T-cell (primary cell): Measurements from ENCODE around the gene SH3RF1. TPM values are rescaled to one million over a fixed set of nuclear protein-coding genes. Genes with fewer than 3 reads are reported as not detected.
A peak's percentile ranks its signal among the peaks of the same experiment; 100 is the strongest.

Experiments used
- ATAC-seq, 4 experiments: fragments of 200-7000 bp in 3 of 4; fragments of 150-1000 bp in 1 of 4; cut with Tn5 transposase; replicated peaks in 1 of 4; 1 replicate in 3 of 4; 2 replicates in 1 of 4; pipeline ENCODE4 v1.10.0; 2021; ENCODE audit warnings: moderate library complexity in 3 of 4, mild to moderate bottlenecking in 2 of 4, moderate number of reproducible peaks in 1 of 4
- CTCF ChIA-PET, 2 donors: fragments of 300-600 bp; sonication (Branson Sonifier 250); formaldehyde crosslinking; loops; one replicate each; lab custom pipeline; 2022; ENCODE audit warnings: antibody characterized with exemption in 2 of 2; lab: Charles Lee
- POLR2A ChIA-PET, 2 donors: fragments of 300-600 bp; sonication (Branson Sonifier 250); formaldehyde crosslinking; loops; one replicate each; lab custom pipeline; 2022; ENCODE audit warnings: antibody characterized with exemption in 2 of 2; lab: Charles Lee
- DNase-seq, 35 experiments: peaks; one replicate each; pipeline versions ENCODE4 v3.0.0 to v3.0.0-alpha.2; 2013 to 2023
- H3K27ac ChIP-seq: one replicate; pipeline ENCODE4 v1.5.1; 2013; ENCODE audit warnings: low read length
- H3K27me3 ChIP-seq, 2 experiments: replicated peaks in 1 of 2; 1 replicate in 1 of 2; 2 replicates in 1 of 2; pipeline versions ENCODE4 v1.6.1 to v1.7.0; 2013; ENCODE audit warnings: low read length in 1 of 2, mixed read lengths in 1 of 2; ENCODE audit not compliant: control insufficient read depth in 2 of 2, insufficient read depth in 2 of 2; ENCODE audit errors: extremely low read depth in 1 of 2
- H3K36me3 ChIP-seq, 2 donors: 1 replicate in 1 of 2; 2 replicates in 1 of 2; pipeline versions ENCODE4 v1.6.1 to v1.7.0; 2013; ENCODE audit warnings: low read length in 1 of 2; ENCODE audit not compliant: control insufficient read depth in 2 of 2, insufficient read depth in 1 of 2; ENCODE audit errors: extremely low read depth in 1 of 2
- H3K4me1 ChIP-seq, 2 experiments: 1 replicate in 1 of 2; 2 replicates in 1 of 2; pipeline versions ENCODE4 v1.6.1 to v1.7.0; 2013; ENCODE audit warnings: low read length in 2 of 2, mixed read lengths in 1 of 2; ENCODE audit not compliant: insufficient read depth in 2 of 2, control insufficient read depth in 1 of 2; ENCODE audit errors: extremely low read depth in 1 of 2
- H3K4me3 ChIP-seq, 2 donors: 1 replicate in 1 of 2; 2 replicates in 1 of 2; pipeline versions ENCODE4 v1.5.1 to v1.7.0; 2013; ENCODE audit warnings: mild to moderate bottlenecking in 2 of 2, low read length in 1 of 2, moderate library complexity in 1 of 2; ENCODE audit not compliant: control insufficient read depth in 1 of 2; ENCODE audit errors: extremely low read depth in 1 of 2
- H3K9me3 ChIP-seq: 2 replicates; pipeline ENCODE4 v1.7.0; 2013
- H3K27ac Mint-ChIP-seq, 2 donors: one replicate each; pipeline ENCODE4 v1.8.0; 2020 to 2021; ENCODE audit warnings: mild to moderate bottlenecking in 2 of 2, mixed read lengths in 2 of 2
- H3K27me3 Mint-ChIP-seq, 2 donors: one replicate each; pipeline ENCODE4 v1.8.0; 2021 to 2022; ENCODE audit warnings: mixed read lengths in 2 of 2
- H3K36me3 Mint-ChIP-seq: one replicate; pipeline ENCODE4 v1.8.0; 2021; ENCODE audit warnings: mixed read lengths
- H3K4me1 Mint-ChIP-seq, 3 donors: one replicate each; pipeline ENCODE4 v1.8.0; 2020 to 2022; ENCODE audit warnings: mixed read lengths in 3 of 3, mild to moderate bottlenecking in 1 of 3
- H3K4me3 Mint-ChIP-seq, 3 donors: one replicate each; pipeline ENCODE4 v1.8.0; 2020 to 2022; ENCODE audit warnings: mild to moderate bottlenecking in 3 of 3, mixed read lengths in 3 of 3, moderate library complexity in 3 of 3
- H3K9me3 Mint-ChIP-seq, 3 donors: one replicate each; pipeline ENCODE4 v1.8.0; 2020 to 2022; ENCODE audit warnings: mixed read lengths in 3 of 3
- WGBS: methylation state at CpG from one replicate; pipeline ENCODE4 v1.1.5; 2013; ENCODE audit warnings: missing lambda C conversion rate; ENCODE audit not compliant: insufficient coverage; 5-methylcytosine and 5-hydroxymethylcytosine counted together
- total RNA-seq, 35 experiments: library from RNA in 6 of 35; stranded (reverse) in 6 of 35; fragments of 120-200 nt in 1 of 35; gene quantifications; one replicate each; pipeline versions ENCODE4 v1.2.1 to v1.2.4 and lab custom pipeline; 2013 to 2026

The SH3RF1 gene
- total RNA-seq, 5 donors from 2014 or later (not counting 1 experiment from before 2014, with no cell fraction given), result 0.23 to 0.60 (median 0.27) TPM; not detected in 1

DNA sequence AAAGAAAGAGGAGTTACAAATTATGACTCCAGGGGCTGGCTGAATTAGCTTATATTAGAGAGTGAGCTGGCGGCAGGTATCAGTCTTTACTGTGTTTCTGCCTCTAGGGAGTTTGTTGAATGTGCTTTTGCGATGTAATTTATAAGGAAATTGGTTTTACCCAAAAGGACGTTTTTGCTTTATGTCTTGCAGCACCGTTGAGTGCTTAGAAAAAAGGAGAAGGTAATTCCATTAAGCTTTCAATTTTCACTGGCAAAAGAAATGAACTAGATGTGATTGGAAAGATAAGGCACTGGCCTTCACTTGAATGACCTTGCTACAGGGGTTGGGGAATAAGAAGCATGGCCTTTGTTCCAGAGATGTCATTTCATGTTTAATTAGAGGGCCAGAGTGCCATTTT is 185.8 kb downstream of the SH3RF1 start:
- DNase-seq (no peak), ATAC-seq (no peak)
- H3K9me3 ChIP-seq, result no peaks in the 10 kb centered on the region
- Mint-ChIP-seq H3K4me1 (peaks cover 8 to 12% (median 8%) of the 10 kb centered on the region in 3 donors), H3K9me3 (peaks cover 0 to 5% (median 0%) of the 10 kb centered on the region in 3 donors), H3K27ac (no peak overlapping the region), H3K27me3 (peaks cover 3 to 8% of the 10 kb centered on the region in 2 donors), H3K4me3 (no peak overlapping the region), H3K36me3 (no peaks in the 10 kb centered on the region)
- H3K36me3 ChIP-seq, result no peaks in the 10 kb centered on the region
- ChIA-PET POLR2A (no interaction called here), CTCF (interaction anchor here in 1 of 2 donors (0.6 kb wide), 1 partner anchor 16 kb away, joined by 3 read pairs; no protein-coding TSS in a partner anchor)
- H3K4me3 ChIP-seq, result no peak overlapping the region
- peaks cover 0 to 2% of the 10 kb centered on the region in 2 experiments for H3K27me3 ChIP-seq
- H3K4me1 ChIP-seq, result peaks cover 0 to 2% of the 10 kb centered on the region in 2 experiments
- WGBS, result no CpG with 5 or more reads among the region's 4 CpGs
- no peak overlapping the region for H3K27ac ChIP-seq

- Histone ChIP-seq H3K4me1 (peaks cover 0 to 8% of the 10 kb centered on the region in 2 experiments), H3K9me3 (no peaks in the 10 kb centered on the region), H3K4me3 (no peak overlapping the region), H3K27ac (no peak overlapping the region), H3K27me3 (peaks cover 0 to 16% of the 10 kb centered on the region in 2 experiments), H3K36me3 (no peaks in the 10 kb centered on the region)
- Mint-ChIP-seq H3K27ac (no peak overlapping the region), H3K4me1 (peaks cover 14 to 19% (median 15%) of the 10 kb centered on the region in 3 donors), H3K4me3 (no peak overlapping the region), H3K9me3 (no peaks in the 10 kb centered on the region), H3K27me3 (peaks cover 12 to 13% of the 10 kb centered on the region in 2 donors), H3K36me3 (no peaks in the 10 kb centered on the region)
- no peak for DNase-seq
- ATAC-seq, result no peak
- POLR2A ChIA-PET, result no interaction called here
- WGBS, result 60% methylated on average over 2 of the region's 2 CpGs
- CTCF ChIA-PET, result no interaction called here
These were observed 189.8 kb downstream of the SH3RF1 start for GRCh38 chr4:169080981-169081380.

GRCh38 chr4:169079942-169080827 is 190.6 kb downstream of the SH3RF1 start:
- Histone ChIP-seq H3K27ac (no peak overlapping the region), H3K9me3 (no peaks in the 10 kb centered on the region), H3K36me3 (no peaks in the 10 kb centered on the region), H3K4me1 (peaks cover 0 to 8% of the 10 kb centered on the region in 2 experiments), H3K4me3 (peak overlapping the region; percentile 12), H3K27me3 (peaks cover 0 to 16% of the 10 kb centered on the region in 2 experiments)
- peaks cover 14 to 19% (median 15%) of the 10 kb centered on the region in 3 donors for H3K4me1 Mint-ChIP-seq
- no peak overlapping the region for H3K27ac Mint-ChIP-seq
- H3K36me3 Mint-ChIP-seq, result no peaks in the 10 kb centered on the region
- no peaks in the 10 kb centered on the region for H3K9me3 Mint-ChIP-seq
- peak overlapping the region; percentile 42 to 58 (median 50) for H3K4me3 Mint-ChIP-seq
- ChIA-PET POLR2A (no interaction called here), CTCF (no interaction called here)
- DNase-seq, result peak in 3 of 35 experiments; percentile 2 to 19 (median 6)
- ATAC-seq, result peak in 3 of 4 experiments; percentile 37 to 44 (median 41)
- H3K27me3 Mint-ChIP-seq, result peaks cover 12 to 13% of the 10 kb centered on the region in 2 donors
- 6% methylated on average over 13 of the region's 19 CpGs for WGBS

DNA sequence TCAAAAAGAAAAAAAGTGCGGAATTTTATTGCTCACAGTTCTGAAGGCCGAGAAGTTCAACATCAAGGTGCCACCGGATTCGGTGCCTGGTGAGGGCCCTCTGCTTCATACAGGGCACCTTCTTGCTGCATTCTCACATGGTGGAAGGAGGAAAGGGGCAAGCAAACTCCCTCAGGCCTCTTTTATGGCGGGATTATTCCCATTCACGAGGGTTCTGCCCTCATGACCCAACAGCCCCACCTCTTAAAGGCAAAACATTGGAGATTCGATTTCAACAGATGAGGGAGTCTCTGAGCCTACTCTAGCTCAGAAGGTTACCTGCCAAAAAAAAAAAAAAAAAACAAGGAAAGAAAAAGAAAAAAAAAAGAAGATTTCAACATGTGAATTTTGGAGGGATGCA is 196.6 kb downstream of the SH3RF1 start:
- Mint-ChIP-seq H3K9me3 (no peaks in the 10 kb centered on the region), H3K27me3 (peaks cover 5 to 12% of the 10 kb centered on the region in 2 donors), H3K36me3 (no peaks in the 10 kb centered on the region), H3K4me3 (no peak overlapping the region), H3K27ac (no peak overlapping the region), H3K4me1 (no peaks in the 10 kb centered on the region)
- Histone ChIP-seq H3K4me1 (no peaks in the 10 kb centered on the region), H3K9me3 (no peaks in the 10 kb centered on the region), H3K27ac (no peak overlapping the region), H3K27me3 (peaks cover 0 to 10% of the 10 kb centered on the region in 2 experiments), H3K36me3 (no peaks in the 10 kb centered on the region), H3K4me3 (no peak overlapping the region)
- DNase-seq (no peak), ATAC-seq (no peak)
- ChIA-PET POLR2A (interaction anchor here in 1 of 2 donors (0.6 kb wide), 1 partner anchor 88 kb away, joined by 5 read pairs; no protein-coding TSS in a partner anchor), CTCF (interaction anchor here in 1 of 2 donors (0.6 kb wide), 1 partner anchor 11 kb away, joined by 3 read pairs; no protein-coding TSS in a partner anchor)
- WGBS, result 100% methylated on average over 1 of the region's 7 CpGs

GRCh38 chr4:169071747-169072146 is 199.0 kb downstream of the SH3RF1 start:
- H3K27ac ChIP-seq, result no peak overlapping the region
- peaks cover 2 to 6% (median 3%) of the 10 kb centered on the region in 3 donors for H3K4me1 Mint-ChIP-seq
- DNase-seq, result no peak
- peaks cover 3 to 4% of the 10 kb centered on the region in 2 experiments for H3K4me1 ChIP-seq
- 100% methylated on average over 1 of the region's 7 CpGs for WGBS
- H3K27me3 ChIP-seq, result peaks cover 0 to 8% of the 10 kb centered on the region in 2 experiments
- no peaks in the 10 kb centered on the region for H3K36me3 ChIP-seq
- no peaks in the 10 kb centered on the region for H3K9me3 Mint-ChIP-seq
- ChIA-PET CTCF (no interaction called here), POLR2A (interaction anchor here in 1 of 2 donors (0.5 kb wide), 1 partner anchor 20 kb away, joined by 5 read pairs; no protein-coding TSS in a partner anchor)
- H3K27me3 Mint-ChIP-seq, result peaks cover 4 to 5% of the 10 kb centered on the region in 2 donors
- no peak for ATAC-seq
- H3K9me3 ChIP-seq, result no peaks in the 10 kb centered on the region
- H3K36me3 Mint-ChIP-seq, result no peaks in the 10 kb centered on the region
- H3K4me3 Mint-ChIP-seq, result no peak overlapping the region
- H3K4me3 ChIP-seq, result no peak overlapping the region
- no peak overlapping the region for H3K27ac Mint-ChIP-seq

DNA sequence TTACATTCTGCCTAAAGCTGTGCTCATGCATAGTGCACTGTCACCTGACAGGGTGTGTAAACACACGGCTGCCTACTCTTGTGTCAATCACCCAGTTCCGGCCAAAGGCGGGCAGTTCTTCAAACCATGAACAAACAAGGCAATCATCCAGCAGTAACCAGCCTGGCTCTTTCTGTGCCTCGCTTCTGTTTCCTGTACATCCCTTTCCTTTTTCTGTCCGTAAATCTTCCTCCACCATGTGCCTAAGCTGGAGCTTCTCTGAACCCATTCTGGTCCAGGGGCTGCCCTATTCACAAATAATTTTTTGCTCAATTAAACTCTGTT is 199.9 kb downstream of the SH3RF1 start:
- no peak for ATAC-seq
- 90% methylated on average over 5 of the region's 5 CpGs for WGBS

More for the DNA sequence above, 199.9 kb downstream of the SH3RF1 start:
- no peaks in the 10 kb centered on the region for H3K36me3 Mint-ChIP-seq
- ChIA-PET POLR2A (no interaction called here), CTCF (no interaction called here)
- Histone ChIP-seq H3K27ac (no peak overlapping the region), H3K4me1 (peaks cover 3 to 4% of the 10 kb centered on the region in 2 experiments), H3K9me3 (no peaks in the 10 kb centered on the region), H3K36me3 (no peaks in the 10 kb centered on the region), H3K27me3 (peaks cover 0 to 3% of the 10 kb centered on the region in 2 experiments), H3K4me3 (no peak overlapping the region)
- H3K27ac Mint-ChIP-seq, result no peak overlapping the region
- no peaks in the 10 kb centered on the region for H3K9me3 Mint-ChIP-seq
- H3K27me3 Mint-ChIP-seq, result peaks cover 2 to 5% of the 10 kb centered on the region in 2 donors
- peaks cover 2 to 6% (median 3%) of the 10 kb centered on the region in 3 donors for H3K4me1 Mint-ChIP-seq
- no peak for DNase-seq
- no peak overlapping the region for H3K4me3 Mint-ChIP-seq
